Activated CD4-positive, alpha-beta T cell treated with anti-CD3 and anti-CD28 coated beads, Interleukin-2, Interleukin-4, amounts not matched to agents 100 ng/mL and 50 ng/mL, durations not matched to agents 16 hours and 8 hours (primary cell): ENCODE data around the gene STXBP5L.
"Not testable (repeated sequence)": the region's sequence is repeated elsewhere in the genome, so short reads cannot be mapped to it uniquely, and the experiment has no call there.

Experiments
- DNase-seq: peaks from one replicate; pipeline ENCODE4 v3.0.0-alpha.2; 2020; ENCODE audit warnings: low spot score

Gene STXBP5L

GRCh38 chr3:121431726-121432517 is 523.9 kb downstream of the STXBP5L start:
- DNase-seq, result peak; percentile 70

- DNase-seq, result no peak
These were observed 528.1 kb downstream of the STXBP5L start for GRCh38 chr3:121436074-121436473.

DNA sequence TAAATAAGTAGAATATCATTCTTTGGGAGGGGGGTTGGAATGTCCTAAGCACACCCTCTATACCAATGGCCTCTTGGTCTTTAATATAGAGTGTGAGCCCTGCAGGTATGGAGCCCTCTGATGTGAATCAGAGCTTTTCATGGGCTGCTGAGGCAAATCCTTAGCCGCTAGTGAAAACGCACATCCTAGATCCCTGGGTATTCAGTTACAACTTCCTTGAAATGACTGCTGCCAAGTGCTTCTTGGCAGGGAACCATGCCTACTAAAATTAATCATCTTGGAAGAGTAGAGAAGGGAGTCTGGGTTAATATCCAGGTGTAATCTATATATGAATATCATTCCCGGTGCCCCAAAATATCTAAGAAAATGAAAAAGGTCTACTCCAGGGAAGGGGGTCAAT is 528.6 kb downstream of the STXBP5L start:
- DNase-seq, result no peak

GRCh38 chr3:121443456-121443855 is 535.5 kb downstream of the STXBP5L start:
- DNase-seq, result no peak

DNA sequence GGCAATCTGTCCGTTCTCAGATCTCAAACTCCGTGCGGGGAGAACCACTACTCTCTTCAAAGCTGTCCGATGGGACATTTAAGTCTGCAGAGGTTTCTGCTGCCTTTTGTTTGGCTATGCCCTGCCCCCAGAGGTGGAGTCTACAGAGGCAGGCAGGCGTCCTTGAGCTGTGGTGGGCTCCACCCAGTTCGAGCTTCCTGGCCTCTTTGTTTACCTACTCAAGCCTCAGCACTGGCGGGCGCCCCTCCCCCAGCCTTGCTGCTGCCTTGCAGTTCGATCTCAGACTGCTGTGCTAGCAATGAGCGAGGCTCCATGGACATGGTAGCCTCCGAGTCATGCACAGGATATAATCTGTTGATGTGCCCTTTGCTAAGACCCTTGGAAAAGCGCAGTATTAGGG is 543.7 kb downstream of the STXBP5L start:
- DNase-seq, result not testable (repeated sequence)

DNA sequence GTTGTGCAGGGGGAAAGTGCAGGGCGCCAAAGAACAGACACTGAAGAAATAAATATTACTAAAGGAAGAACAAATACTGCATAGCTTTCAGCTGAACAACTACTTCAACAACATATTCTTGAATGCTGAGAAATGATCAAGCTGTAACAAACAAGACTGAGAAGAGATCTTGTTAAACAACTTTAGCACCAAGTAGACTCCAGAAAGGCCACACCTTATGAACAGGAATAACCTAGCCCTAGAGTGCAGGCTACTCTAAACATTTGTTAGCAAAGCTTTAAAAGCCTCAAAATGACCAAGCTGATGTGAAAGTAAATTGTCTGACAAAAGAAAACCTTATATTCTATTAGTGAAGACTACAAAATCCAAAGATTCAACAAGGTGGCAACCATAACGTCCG is 554.6 kb downstream of the STXBP5L start:
- no peak for DNase-seq

DNA sequence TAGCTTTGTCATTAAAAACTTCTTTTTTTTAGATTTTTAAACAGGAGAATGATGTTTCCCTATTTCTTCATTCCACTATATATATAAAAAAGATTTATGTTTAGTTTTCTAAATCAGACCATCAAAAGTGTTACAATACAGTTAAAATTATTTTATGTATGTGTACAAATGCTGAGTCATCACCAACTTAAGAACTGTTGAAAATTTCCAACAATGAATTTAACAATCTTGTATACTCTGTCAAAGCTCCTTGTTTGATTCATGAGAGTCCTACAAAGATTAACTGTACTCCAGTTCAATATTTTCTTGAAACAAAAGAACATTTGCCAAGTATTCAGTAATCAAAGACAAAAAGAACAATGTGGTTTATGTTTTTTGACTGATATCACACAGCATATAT is 555.7 kb downstream of the STXBP5L start:
- no peak for DNase-seq

DNA sequence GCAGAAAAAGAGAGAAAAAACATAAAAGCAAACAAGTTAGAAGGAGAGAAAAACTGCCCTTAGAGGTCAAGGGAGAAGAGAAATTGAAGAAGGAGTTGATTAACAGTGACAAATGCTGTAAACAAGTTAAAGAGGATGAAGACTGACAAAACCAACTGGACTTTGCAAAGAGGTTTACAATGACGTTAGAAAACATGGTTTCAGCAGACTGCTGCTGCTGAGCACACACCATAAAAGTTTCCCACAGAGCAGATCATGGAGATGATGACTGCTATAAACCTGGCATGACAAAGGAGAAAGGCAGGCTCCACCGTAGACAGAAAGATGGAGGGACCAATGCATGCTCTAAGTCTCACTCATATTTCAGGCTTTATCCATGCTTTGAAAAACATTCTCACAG is 559.1 kb downstream of the STXBP5L start:
- DNase-seq, result no peak

- no peak for DNase-seq
These were observed 565.0 kb downstream of the STXBP5L start for GRCh38 chr3:121473001-121473400.
